Neural cell (in vitro differentiated cells): ENCODE data around the gene AKR1C3.

Experiments
- RAD21 ChIP-seq: fragments of 450-650 bp; conservative IDR thresholded peaks from 2 replicates; pipeline ENCODE4 v1.6.1; 2014; ENCODE audit warnings: antibody characterized with exemption, mild to moderate bottlenecking, moderate library complexity
- TAF1 ChIP-seq: IDR thresholded peaks from 2 replicates; pipeline ENCODE4 v1.6.1; 2012; ENCODE audit warnings: low read depth

DNA sequence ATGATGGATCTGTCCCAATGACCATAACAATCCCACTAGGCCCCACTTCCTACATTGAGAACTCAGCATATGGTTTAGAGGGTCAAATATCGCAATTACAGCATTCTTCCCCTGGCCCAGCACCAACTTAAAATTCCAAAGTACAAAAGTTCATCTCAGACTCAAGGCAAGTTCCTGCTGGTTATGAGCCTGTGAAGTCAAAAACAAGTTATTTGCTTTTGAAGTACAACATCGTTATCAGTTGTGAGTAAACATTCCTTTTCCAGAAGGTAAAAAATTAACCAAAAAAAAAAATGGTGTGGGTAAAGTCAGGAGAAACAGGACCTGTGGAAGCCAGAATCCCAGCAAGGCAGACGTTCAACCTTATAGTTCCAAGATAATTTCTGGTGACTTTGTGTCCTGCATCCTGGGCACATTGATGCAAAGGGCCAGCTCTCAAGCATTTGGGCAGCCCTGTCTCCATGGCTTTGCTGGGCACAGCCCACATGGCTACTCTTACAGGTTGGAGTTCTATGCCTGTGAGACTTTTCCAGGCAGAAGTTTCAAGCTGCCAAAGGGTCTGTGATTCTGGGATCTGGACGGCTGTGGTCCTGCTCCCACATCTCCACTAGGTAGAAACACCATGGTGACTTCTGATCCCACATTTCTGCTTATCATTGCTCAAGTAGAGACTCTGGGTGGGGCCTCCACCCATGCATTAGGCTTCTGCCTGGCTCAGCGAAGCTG lies 53.2 kb downstream of the AKR1C3 start:
- TF ChIP-seq TAF1 (no peak), RAD21 (no peak)
